ENCODE results near the gene EFNA1.

- TF ChIP-seq CTCF (IDR thresholded peaks at IDR 0.05; ENCODE audit: low read length) (no peak), EZH2 (IDR thresholded peaks at IDR 0.05; ENCODE audit: borderline replicate concordance, low read length) (no peak)
Observed at GRCh38 chr1:155110381-155110780, 17.3 kb upstream of the EFNA1 start.
